ENCODE measurements around the gene XPR1.
"Not testable (repeated sequence)": the region's sequence is repeated elsewhere in the genome, so short reads cannot be mapped to it uniquely, and the experiment has no call there.

The XPR1 gene

DNA sequence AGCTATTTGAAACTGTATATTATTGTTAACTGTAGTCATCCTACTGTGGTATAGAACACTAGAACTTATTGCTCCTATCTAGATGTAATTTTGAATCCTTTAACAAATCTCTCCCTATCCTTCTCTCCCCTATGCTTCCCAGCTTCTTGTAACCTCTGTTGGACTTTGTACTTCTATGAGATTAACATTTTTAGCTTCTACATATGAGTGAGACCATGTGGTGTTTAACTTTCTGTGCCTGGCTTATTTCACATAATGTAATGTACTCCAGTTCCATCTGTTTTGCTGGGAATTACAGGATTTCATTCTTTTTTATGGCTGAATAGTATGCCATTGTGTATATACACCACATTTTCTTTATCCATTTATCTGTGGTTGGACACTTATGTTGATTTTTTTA, 216.4 kb downstream of the XPR1 start:
- DNase-seq (ENCODE audit: low read depth): no peak
- no peak overlapping the region for H3K4me3 ChIP-seq (ENCODE audit: low read depth, low read length)
- TF ChIP-seq MYC (IDR thresholded peaks at IDR 0.05; ENCODE audit: low read depth, low read length) (no peak), CTCF (IDR thresholded peaks at IDR 0.05; ENCODE audit: low read depth, low read length) (no peak), POLR2A (IDR thresholded peaks at IDR 0.05; ENCODE audit: extremely low read depth, insufficient read length) (no peak)
- TF ChIP-seq, protein P1, sequence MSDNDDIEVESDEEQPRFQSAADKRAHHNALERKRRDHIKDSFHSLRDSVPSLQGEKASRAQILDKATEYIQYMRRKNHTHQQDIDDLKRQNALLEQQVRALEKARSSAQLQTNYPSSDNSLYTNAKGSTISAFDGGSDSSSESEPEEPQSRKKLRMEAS (IDR thresholded peaks at IDR 0.05; ENCODE audit: low read depth, low read length): no peak

DNA sequence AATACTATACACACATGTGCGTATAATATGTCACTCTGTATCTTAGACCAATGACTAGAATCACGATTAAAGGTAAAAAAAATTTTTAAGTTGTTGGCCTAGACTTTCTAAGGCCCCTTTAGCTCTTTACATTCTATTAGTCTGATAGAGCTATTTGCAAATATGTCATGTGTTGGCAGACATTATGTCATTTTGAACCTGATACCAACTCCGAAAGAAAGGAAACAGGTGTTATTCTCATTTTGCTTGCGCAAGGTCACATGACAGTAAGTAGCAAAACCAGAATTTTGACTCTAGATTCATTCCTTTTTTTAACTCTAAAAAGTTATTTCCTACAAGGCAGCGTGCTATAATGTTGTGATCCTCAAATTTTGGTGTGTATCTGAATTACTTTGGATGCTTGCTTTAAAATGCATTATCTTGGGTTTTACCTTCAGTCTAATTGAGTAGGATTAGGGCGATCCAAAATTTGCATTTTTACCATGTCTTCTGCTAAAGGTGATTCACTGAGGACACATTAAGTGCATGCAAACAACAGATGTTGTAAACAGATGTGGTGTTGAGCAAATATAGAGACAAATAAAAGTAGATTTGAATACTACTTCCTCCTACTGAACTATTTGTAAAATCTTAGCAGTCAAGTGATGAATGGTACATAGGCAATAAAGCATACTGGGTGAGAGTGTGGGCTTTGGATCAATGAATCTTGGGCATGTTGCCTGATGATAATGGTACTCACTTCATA, 217.4 kb downstream of the XPR1 start:
- no peak overlapping the region for H3K4me3 ChIP-seq (ENCODE audit: low read depth, low read length)
- DNase-seq (ENCODE audit: low read depth): no peak
- TF ChIP-seq POLR2A (IDR thresholded peaks at IDR 0.05; ENCODE audit: extremely low read depth, insufficient read length) (no peak), CTCF (IDR thresholded peaks at IDR 0.05; ENCODE audit: low read depth, low read length) (no peak), MYC (IDR thresholded peaks at IDR 0.05; ENCODE audit: low read depth, low read length) (no peak)
- TF ChIP-seq, protein P1 (IDR thresholded peaks at IDR 0.05; ENCODE audit: low read depth, low read length): no peak

- peak; percentile 34 for DNase-seq (ENCODE audit: low read depth)
- H3K4me3 ChIP-seq (ENCODE audit: low read depth, low read length): no peak overlapping the region
- TF ChIP-seq, protein P1 (IDR thresholded peaks at IDR 0.05; ENCODE audit: low read depth, low read length): no peak
- TF ChIP-seq CTCF (IDR thresholded peaks at IDR 0.05; ENCODE audit: low read depth, low read length) (no peak), MYC (IDR thresholded peaks at IDR 0.05; ENCODE audit: low read depth, low read length) (no peak), POLR2A (IDR thresholded peaks at IDR 0.05; ENCODE audit: extremely low read depth, insufficient read length) (no peak)
Measured at GRCh38 chr1:180851995-180852887, 220.4 kb downstream of the XPR1 start.

DNA sequence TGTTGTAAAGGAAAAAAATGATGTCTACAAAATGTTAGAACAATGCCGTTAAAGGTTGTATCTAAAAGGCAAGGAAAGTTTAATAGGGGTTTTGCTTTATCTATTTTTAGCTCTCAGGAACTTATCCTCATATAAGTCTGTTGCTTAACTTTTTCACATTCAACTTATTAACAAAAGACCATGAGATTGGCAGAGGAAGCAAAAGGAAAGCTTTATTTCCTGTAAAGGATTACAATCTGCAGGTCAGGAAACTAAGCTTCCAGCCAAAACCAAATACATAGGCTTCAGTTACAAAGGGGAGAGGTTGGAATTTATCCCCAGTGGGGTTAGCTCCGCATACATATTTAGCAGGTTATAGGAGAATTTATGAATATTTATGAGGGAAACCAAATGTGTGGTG, 222.2 kb downstream of the XPR1 start:
- TF ChIP-seq, protein P1 (IDR thresholded peaks at IDR 0.05; ENCODE audit: low read depth, low read length): no peak
- H3K4me3 ChIP-seq (ENCODE audit: low read depth, low read length): no peak overlapping the region
- DNase-seq (ENCODE audit: low read depth): no peak

DNA sequence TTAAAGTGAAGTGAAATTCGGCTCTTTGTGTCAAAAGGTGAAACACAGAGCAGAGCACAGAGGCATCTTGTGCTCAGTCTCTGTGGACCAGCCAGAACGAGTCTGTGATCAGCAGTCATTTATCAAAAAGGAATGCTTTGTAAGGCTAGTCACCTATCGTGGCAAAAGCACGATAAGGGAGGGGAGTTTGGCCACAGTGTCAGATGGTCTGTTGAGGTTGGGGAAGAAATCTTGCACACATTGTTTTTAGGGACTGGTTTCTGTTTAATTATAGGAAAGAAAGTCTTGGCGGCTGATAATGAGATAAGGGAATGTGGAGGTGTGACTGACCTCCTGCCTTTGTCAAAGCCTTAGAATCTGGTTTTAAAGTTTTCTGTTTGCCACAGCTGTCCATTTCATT, 222.6 kb downstream of the XPR1 start:
- TF ChIP-seq, protein P1 (IDR thresholded peaks at IDR 0.05; ENCODE audit: low read depth, low read length): no peak
- TF ChIP-seq MYC (IDR thresholded peaks at IDR 0.05; ENCODE audit: low read depth, low read length) (no peak), CTCF (IDR thresholded peaks at IDR 0.05; ENCODE audit: low read depth, low read length) (no peak), POLR2A (IDR thresholded peaks at IDR 0.05; ENCODE audit: extremely low read depth, insufficient read length) (no peak)
- DNase-seq (ENCODE audit: low read depth): no peak
- no peak overlapping the region for H3K4me3 ChIP-seq (ENCODE audit: low read depth, low read length)

GRCh38 chr1:180857947-180858725, 226.3 kb downstream of the XPR1 start:
- H3K4me3 ChIP-seq (ENCODE audit: low read depth, low read length); DNase-seq (ENCODE audit: low read depth): not testable (repeated sequence)
